ENCODE results near the gene GBX1.

Gene GBX1

GRCh38 chr7:151167197-151167961 lies at the start of gene GBX1:
Gene GBX1, minus strand, starts transcription at chr7:151167694. Its CDS starts 146 bp downstream, at chr7:151167548.
- no peak for DNase-seq (ENCODE audit: low read depth in 4 of 4, low spot score in 1 of 4)

- no peak for DNase-seq (ENCODE audit: low read depth in 4 of 4, low spot score in 1 of 4)
Measured at GRCh38 chr7:151215396-151215795, 47.9 kb upstream of the GBX1 start.

GRCh38 chr7:151213826-151214225 lies 46.3 kb upstream of the GBX1 start:
- DNase-seq (ENCODE audit: low read depth in 4 of 4, low spot score in 1 of 4): no peak

GRCh38 chr7:151212626-151213025 lies 45.1 kb upstream of the GBX1 start:
- no peak for DNase-seq (ENCODE audit: low read depth in 4 of 4, low spot score in 1 of 4)

GRCh38 chr7:151211155-151211772 lies 43.8 kb upstream of the GBX1 start:
- no peak for DNase-seq (ENCODE audit: low read depth in 4 of 4, low spot score in 1 of 4)

GRCh38 chr7:151210087-151210854 lies 42.8 kb upstream of the GBX1 start, which contains the start of gene H2BK1:
Gene H2BK1, minus strand, starts transcription at chr7:151210488. Its CDS starts 170 bp downstream, at chr7:151210318.
- DNase-seq (ENCODE audit: low read depth in 4 of 4, low spot score in 1 of 4): no peak

GRCh38 chr7:151209588-151209987 lies 42.1 kb upstream of the GBX1 start:
- no peak for DNase-seq (ENCODE audit: low read depth in 4 of 4, low spot score in 1 of 4)

GRCh38 chr7:151208253-151208862 lies 40.9 kb upstream of the GBX1 start:
- DNase-seq (ENCODE audit: low read depth in 4 of 4, low spot score in 1 of 4): no peak

GRCh38 chr7:151207804-151208203 lies 40.3 kb upstream of the GBX1 start:
- DNase-seq (ENCODE audit: low read depth in 4 of 4, low spot score in 1 of 4): no peak

GRCh38 chr7:151207315-151207714 lies 39.8 kb upstream of the GBX1 start:
- DNase-seq (ENCODE audit: low read depth in 4 of 4, low spot score in 1 of 4): no peak

- DNase-seq (ENCODE audit: low read depth in 4 of 4, low spot score in 1 of 4): no peak
Measured at GRCh38 chr7:151206914-151207313, 39.4 kb upstream of the GBX1 start.

- no peak for DNase-seq (ENCODE audit: low read depth in 4 of 4, low spot score in 1 of 4)
Measured at GRCh38 chr7:151205730-151206129, 38.2 kb upstream of the GBX1 start.

GRCh38 chr7:151204383-151205032 lies 37.0 kb upstream of the GBX1 start:
- DNase-seq (ENCODE audit: low read depth in 4 of 4, low spot score in 1 of 4): no peak

- no peak for DNase-seq (ENCODE audit: low read depth in 4 of 4, low spot score in 1 of 4)
Measured at GRCh38 chr7:151202836-151203235, 35.3 kb upstream of the GBX1 start.

GRCh38 chr7:151201751-151202150 lies 34.3 kb upstream of the GBX1 start:
- no peak for DNase-seq (ENCODE audit: low read depth in 4 of 4, low spot score in 1 of 4)

- DNase-seq (ENCODE audit: low read depth in 4 of 4, low spot score in 1 of 4): no peak
Measured at GRCh38 chr7:151201344-151201743, 33.9 kb upstream of the GBX1 start.

GRCh38 chr7:151198945-151199848 lies 31.7 kb upstream of the GBX1 start:
- DNase-seq (ENCODE audit: low read depth in 4 of 4, low spot score in 1 of 4): no peak

- no peak for DNase-seq (ENCODE audit: low read depth in 4 of 4, low spot score in 1 of 4)
Measured at GRCh38 chr7:151197932-151198331, 30.4 kb upstream of the GBX1 start.

GRCh38 chr7:151195616-151196450 lies 28.3 kb upstream of the GBX1 start:
- no peak for DNase-seq (ENCODE audit: low read depth in 4 of 4, low spot score in 1 of 4)

Measured in stimulated activated CD4-positive, alpha-beta T cell treated with anti-CD3 and anti-CD28 coated beads, Interleukin-1b, Interleukin-23, amount 100 ng/mL, for 24 hours (primary cell).